Activated T-helper 17 cell treated with anti-CD3 and anti-CD28 coated beads, Interleukin-2, amount 50 U/mL, for 72 hours (primary cell): ENCODE data around the gene DNAH12. TPM values are rescaled to one million over a fixed set of nuclear protein-coding genes. Genes with fewer than 3 reads are reported as not detected.

Source experiments
- ATAC-seq: fragments of 150-1000 bp; cut with Tn5 transposase; replicated peaks from 2 replicates; pipeline ENCODE4 v1.10.0; 2021; ENCODE audit warnings: mild to moderate bottlenecking, moderate library complexity
- H3K27ac Mint-ChIP-seq: one replicate; pipeline ENCODE4 v1.8.0; 2022; ENCODE audit warnings: mixed read lengths
- H3K27me3 Mint-ChIP-seq: one replicate; pipeline ENCODE4 v1.8.0; 2022; ENCODE audit warnings: mixed read lengths
- H3K36me3 Mint-ChIP-seq: one replicate; pipeline ENCODE4 v1.8.0; 2022; ENCODE audit warnings: low read depth, mild to moderate bottlenecking, mixed read lengths
- H3K4me1 Mint-ChIP-seq: one replicate; pipeline ENCODE4 v1.8.0; 2022; ENCODE audit warnings: mixed read lengths
- H3K4me3 Mint-ChIP-seq: one replicate; pipeline ENCODE4 v1.8.0; 2022; ENCODE audit warnings: mild to moderate bottlenecking, mixed read lengths
- H3K9me3 Mint-ChIP-seq: one replicate; pipeline ENCODE4 v1.8.0; 2022; ENCODE audit warnings: mixed read lengths
- total RNA-seq, 2 donors: library from RNA; stranded (reverse); gene quantifications; one replicate each; pipeline ENCODE4 v1.2.3, GENCODE V29; 2022

Gene DNAH12
- under 1 TPM in 1 of 2 donors, not detected in 1; 0.08 TPM for total RNA-seq

DNA sequence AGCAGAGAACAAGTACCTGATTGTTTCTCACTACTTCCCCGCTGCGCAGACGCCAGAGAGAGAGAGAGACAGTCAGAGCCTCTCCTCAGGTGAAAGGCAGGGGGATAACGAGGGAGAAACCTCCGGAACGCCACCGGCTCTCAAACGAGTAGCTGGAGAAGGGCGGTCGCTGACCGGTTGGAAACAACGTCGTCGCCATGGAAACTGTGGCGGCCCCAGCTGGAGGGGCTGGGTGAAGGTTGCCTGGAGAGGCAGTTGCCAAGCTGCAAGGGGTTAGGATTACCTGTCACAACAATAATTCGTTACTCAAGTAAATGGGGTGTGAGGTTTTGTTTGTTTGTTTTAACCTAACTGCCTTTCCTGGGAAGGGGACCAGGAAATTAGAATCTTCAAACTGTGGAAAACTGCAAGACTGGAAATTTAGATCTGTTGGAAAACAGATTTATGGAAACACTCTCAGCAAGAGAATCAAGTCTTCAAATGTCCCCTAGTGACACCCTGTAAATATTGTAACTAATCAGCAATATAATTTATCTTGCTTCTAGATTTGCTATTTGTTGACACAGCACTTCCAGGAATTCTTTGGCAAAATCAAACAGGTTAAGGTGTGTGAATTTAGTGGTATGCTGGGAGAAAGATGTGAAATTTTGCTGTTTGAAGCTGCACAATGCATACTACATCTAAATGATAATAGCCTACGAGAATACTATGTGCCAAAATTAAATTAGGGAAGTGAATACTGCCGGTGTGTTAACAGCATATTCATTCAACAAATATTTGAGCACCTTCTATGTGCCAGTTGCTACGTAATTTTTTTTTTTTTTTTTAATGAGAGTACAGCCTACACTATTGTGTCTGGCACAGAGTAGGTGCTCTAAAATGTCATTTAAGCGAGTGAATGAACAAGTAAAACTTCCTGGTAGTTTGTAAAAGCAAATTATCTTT is at the start of gene DNAH12:
DNAH12 (minus strand) TSS at position 164 of the 945 bp plus-strand sequence. CDS start 1,474 bp downstream, outside the sequence.
- Mint-ChIP-seq H3K27ac (no peak within 1 kb of the TSS), H3K4me3 (no peak within 1 kb of the TSS), H3K27me3 (peaks cover 7% of the 10 kb centered on the region), H3K9me3 (no peaks in the 10 kb centered on the region), H3K36me3 (no peaks in the 10 kb centered on the region), H3K4me1 (no peaks in the 10 kb centered on the region)
- no peak for ATAC-seq

DNA sequence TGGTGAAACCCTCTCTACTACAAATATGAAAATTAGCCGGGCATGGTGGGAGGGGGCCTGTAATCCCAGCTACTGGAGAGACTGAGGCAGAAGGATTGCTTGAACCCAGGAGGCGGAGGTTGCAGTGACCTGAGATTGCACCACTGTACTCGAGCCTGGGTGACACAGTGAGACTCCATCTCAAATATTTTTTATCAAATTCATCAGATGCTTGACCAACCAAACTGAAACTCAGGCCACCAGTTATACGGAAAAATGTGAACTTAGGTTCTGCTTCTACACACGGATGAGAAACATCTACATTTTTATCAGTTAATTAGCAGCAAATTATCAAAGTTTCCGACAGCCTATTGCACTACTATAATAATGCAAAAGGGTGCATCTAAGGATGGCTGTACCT is 48.2 kb upstream of the DNAH12 start:
- H3K4me3 Mint-ChIP-seq: peak overlapping the region; percentile 48
- H3K36me3 Mint-ChIP-seq: peaks cover 83% of the 10 kb centered on the region
- H3K9me3 Mint-ChIP-seq: no peaks in the 10 kb centered on the region
- ATAC-seq: no peak
- no peaks in the 10 kb centered on the region for H3K27me3 Mint-ChIP-seq
- peaks cover 19% of the 10 kb centered on the region for H3K4me1 Mint-ChIP-seq
- peak overlapping the region; percentile 65 for H3K27ac Mint-ChIP-seq

DNA sequence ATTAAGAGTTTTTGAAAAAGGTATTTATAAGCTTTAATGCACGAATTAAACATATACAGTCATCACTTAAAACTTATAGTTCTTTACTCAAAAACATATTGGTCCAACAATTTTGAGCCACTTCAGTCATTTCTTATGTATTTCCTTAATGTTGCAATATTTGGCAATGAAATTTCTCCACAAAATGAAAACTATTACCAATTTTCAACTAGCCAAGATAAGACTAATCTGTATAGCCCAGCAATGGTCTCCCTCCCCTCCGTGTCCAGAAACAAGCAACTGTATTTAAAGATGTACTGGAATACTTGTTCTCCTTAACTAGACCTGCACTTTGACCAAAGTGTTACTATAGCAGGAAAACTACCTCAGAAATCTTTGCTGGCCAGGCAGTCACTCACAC is 43.8 kb upstream of the DNAH12 start:
- Mint-ChIP-seq H3K4me1 (peaks cover 5% of the 10 kb centered on the region), H3K36me3 (peaks cover 81% of the 10 kb centered on the region), H3K9me3 (no peaks in the 10 kb centered on the region), H3K27me3 (no peaks in the 10 kb centered on the region), H3K27ac (peak overlapping the region; percentile 59), H3K4me3 (no peak overlapping the region)
- no peak for ATAC-seq

GRCh38 chr3:57586778-57587177 is 42.6 kb upstream of the DNAH12 start:
- Mint-ChIP-seq H3K27me3 (no peaks in the 10 kb centered on the region), H3K36me3 (peaks cover 76% of the 10 kb centered on the region), H3K9me3 (no peaks in the 10 kb centered on the region), H3K4me1 (peaks cover 5% of the 10 kb centered on the region), H3K4me3 (peak overlapping the region; percentile 52), H3K27ac (peak overlapping the region; percentile 87)
- peak; percentile 93 for ATAC-seq

DNA sequence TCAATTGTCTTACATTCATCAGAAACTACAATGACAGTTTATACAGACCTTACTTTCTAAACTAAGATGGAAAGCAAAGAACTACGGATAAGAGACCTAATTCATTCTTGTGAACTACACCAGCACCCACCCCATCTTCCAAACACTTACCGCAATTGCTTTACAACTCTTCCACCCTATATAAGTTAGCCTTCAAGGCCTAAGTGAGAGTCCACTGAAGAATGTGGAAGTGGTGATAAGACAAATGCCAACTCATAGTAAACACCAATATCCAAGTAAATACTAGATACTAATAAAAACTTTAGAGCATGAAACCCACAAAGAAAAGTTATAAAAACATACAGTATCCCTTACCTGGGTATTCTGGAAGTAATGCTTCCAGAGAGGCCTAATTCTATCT is 39.4 kb upstream of the DNAH12 start:
- Mint-ChIP-seq H3K9me3 (no peaks in the 10 kb centered on the region), H3K27me3 (no peaks in the 10 kb centered on the region), H3K4me1 (peaks cover 5% of the 10 kb centered on the region), H3K36me3 (peaks cover 84% of the 10 kb centered on the region), H3K4me3 (no peak overlapping the region), H3K27ac (peak overlapping the region; percentile 44)
- ATAC-seq: no peak

GRCh38 chr3:57582474-57583168 is 38.5 kb upstream of the DNAH12 start:
- Mint-ChIP-seq H3K36me3 (peaks cover 85% of the 10 kb centered on the region), H3K27ac (no peak overlapping the region), H3K4me1 (peaks cover 5% of the 10 kb centered on the region), H3K4me3 (no peak overlapping the region), H3K9me3 (no peaks in the 10 kb centered on the region), H3K27me3 (no peaks in the 10 kb centered on the region)
- ATAC-seq: no peak

DNA sequence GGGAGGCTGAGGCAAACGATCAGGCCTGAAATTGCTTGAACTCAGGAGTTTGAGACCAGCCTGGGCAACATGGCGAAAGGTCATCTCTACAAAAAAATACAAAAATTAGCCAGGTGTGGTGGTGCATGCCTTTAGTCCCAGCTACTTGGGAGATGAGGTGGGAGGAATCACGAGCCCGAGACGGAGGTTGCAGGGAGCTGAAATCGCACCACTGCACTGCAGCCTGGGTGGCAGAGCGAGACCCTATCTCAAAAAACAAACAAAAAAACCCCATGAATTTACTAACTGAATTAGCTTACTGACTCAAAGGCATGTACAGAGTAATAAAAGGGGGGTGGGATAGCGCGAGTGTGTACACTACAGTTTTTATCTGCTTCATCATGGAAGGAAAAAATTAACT is 33.7 kb upstream of the DNAH12 start:
- peaks cover 4% of the 10 kb centered on the region for H3K4me1 Mint-ChIP-seq
- no peaks in the 10 kb centered on the region for H3K9me3 Mint-ChIP-seq
- ATAC-seq: no peak
- peaks cover 94% of the 10 kb centered on the region for H3K36me3 Mint-ChIP-seq
- no peak overlapping the region for H3K27ac Mint-ChIP-seq
- H3K27me3 Mint-ChIP-seq: no peaks in the 10 kb centered on the region
- no peak overlapping the region for H3K4me3 Mint-ChIP-seq

DNA sequence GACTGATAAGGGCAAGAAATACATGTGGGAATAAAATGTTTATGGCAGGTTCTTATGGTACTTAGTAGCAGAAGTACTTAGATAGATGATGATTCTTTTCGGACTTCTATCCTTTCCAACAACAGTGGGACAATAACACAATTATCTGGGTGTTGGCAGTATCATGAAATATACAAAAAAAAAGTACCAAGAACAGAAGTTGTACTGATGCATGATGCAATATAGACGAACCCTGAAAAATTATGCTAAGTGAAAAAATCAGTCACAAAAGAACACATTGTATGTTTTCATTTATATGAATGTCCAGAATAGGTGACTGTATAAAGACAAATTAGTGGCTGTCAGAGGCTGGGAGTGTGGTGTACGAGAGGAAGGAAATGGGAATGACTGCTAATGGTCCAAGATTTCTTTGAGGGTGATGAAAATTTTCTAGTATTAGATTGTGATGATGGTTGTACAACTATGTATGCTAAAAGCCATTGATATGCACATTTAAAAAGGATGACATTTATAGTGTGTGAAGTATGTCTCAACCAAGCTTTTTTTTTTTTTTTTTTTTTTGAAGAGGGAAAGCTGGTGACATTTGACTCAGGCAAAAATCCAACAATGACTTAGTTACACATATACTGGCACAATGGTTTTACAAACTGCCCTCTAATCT is 32.0 kb upstream of the DNAH12 start:
- H3K27me3 Mint-ChIP-seq: no peaks in the 10 kb centered on the region
- peaks cover 4% of the 10 kb centered on the region for H3K4me1 Mint-ChIP-seq
- H3K36me3 Mint-ChIP-seq: peaks cover 97% of the 10 kb centered on the region
- H3K9me3 Mint-ChIP-seq: no peaks in the 10 kb centered on the region
- no peak overlapping the region for H3K4me3 Mint-ChIP-seq
- no peak for ATAC-seq
- peak overlapping the region; percentile 21 for H3K27ac Mint-ChIP-seq

DNA sequence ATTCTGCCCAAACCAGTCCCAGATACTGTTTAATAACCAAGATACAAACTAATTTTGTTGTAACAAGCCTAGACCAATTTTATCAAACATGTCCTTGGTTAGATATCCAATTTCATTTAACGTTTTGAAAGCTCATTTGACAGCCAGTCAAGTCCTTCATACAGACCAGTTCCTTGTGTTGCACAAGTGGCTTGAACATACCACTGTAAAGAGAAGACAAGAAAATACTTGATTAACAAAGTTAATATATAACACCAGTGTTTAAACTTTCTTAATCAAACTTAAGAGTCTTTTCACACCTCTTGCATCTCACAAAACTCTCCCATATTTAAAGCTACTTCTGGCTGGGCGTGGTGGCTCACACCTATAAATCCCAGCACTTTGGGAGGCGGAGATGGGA is 28.0 kb upstream of the DNAH12 start:
- Mint-ChIP-seq H3K27ac (no peak overlapping the region), H3K36me3 (peaks cover 92% of the 10 kb centered on the region)

DNA sequence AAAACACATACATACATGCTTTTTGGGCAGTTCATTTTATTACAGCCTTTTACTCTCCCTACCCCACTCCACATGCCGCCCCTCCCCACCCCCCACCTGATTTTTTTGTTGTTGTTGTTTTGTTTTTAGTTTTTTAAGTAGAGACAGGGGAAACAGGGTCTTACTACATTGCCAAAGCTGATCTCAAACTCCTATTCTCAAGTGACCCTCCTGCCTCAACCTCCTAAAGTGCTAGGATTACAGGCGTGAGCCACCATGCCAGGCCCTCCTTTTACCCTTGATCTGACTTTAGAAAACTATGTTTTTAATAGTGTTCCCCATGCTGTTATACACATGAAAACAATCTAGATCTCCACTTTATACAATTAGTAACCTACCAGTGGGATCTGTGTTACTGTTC is 26.7 kb upstream of the DNAH12 start:
- no peak overlapping the region for H3K4me3 Mint-ChIP-seq
- H3K9me3 Mint-ChIP-seq: no peaks in the 10 kb centered on the region
- no peak for ATAC-seq
- no peaks in the 10 kb centered on the region for H3K27me3 Mint-ChIP-seq
- no peak overlapping the region for H3K27ac Mint-ChIP-seq
- H3K36me3 Mint-ChIP-seq: peaks cover 92% of the 10 kb centered on the region
- peaks cover under 1% of the 10 kb centered on the region for H3K4me1 Mint-ChIP-seq

More for the DNA sequence above, 28.0 kb upstream of the DNAH12 start:
- ATAC-seq: no peak
- H3K4me3 Mint-ChIP-seq: no peak overlapping the region
- peaks cover 4% of the 10 kb centered on the region for H3K4me1 Mint-ChIP-seq
- no peaks in the 10 kb centered on the region for H3K9me3 Mint-ChIP-seq
- no peaks in the 10 kb centered on the region for H3K27me3 Mint-ChIP-seq

GRCh38 chr3:57569859-57570450 is 25.8 kb upstream of the DNAH12 start:
- Mint-ChIP-seq H3K27ac (no peak overlapping the region), H3K9me3 (no peaks in the 10 kb centered on the region), H3K36me3 (peaks cover 91% of the 10 kb centered on the region), H3K4me3 (no peak overlapping the region), H3K4me1 (no peaks in the 10 kb centered on the region), H3K27me3 (no peaks in the 10 kb centered on the region)
- no peak for ATAC-seq

GRCh38 chr3:57559526-57559925 is 15.4 kb upstream of the DNAH12 start:
- peak overlapping the region; percentile 71 for H3K27ac Mint-ChIP-seq
- no peak for ATAC-seq
- no peaks in the 10 kb centered on the region for H3K9me3 Mint-ChIP-seq
- H3K27me3 Mint-ChIP-seq: no peaks in the 10 kb centered on the region
- peaks cover 13% of the 10 kb centered on the region for H3K4me1 Mint-ChIP-seq
- H3K4me3 Mint-ChIP-seq: peak overlapping the region; percentile 98
- H3K36me3 Mint-ChIP-seq: peaks cover 79% of the 10 kb centered on the region

GRCh38 chr3:57557085-57557537 is 13.0 kb upstream of the DNAH12 start:
- H3K9me3 Mint-ChIP-seq: no peaks in the 10 kb centered on the region
- H3K27ac Mint-ChIP-seq: peak overlapping the region; percentile 98
- ATAC-seq: peak; percentile 64
- H3K27me3 Mint-ChIP-seq: no peaks in the 10 kb centered on the region
- peaks cover 58% of the 10 kb centered on the region for H3K36me3 Mint-ChIP-seq
- H3K4me1 Mint-ChIP-seq: peaks cover 13% of the 10 kb centered on the region
- H3K4me3 Mint-ChIP-seq: peak overlapping the region; percentile 98

DNA sequence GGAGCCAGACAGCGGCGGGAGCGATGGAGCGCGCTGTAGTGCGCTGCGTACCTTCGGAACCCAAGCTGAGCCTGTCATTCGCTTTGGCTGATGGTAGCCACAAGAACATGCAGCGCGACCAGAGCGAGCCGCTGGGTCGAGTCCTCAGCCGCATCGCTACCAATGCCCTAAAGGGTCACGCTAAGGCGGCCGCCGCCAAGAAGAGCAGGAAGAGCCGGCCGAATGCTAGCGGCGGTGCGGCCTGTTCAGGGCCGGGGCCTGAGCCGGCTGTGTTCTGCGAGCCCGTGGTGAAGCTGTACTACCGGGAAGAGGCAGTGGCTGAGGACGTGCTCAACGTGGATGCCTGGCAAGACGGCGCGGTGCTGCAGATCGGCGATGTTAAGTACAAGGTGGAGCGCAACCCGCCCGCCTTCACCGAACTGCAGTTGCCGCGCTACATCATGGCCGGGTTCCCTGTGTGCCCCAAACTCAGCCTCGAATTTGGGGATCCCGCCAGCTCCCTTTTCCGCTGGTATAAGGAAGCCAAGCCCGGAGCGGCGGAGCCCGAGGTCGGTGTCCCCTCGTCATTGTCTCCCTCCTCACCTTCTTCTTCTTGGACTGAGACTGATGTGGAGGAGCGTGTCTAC is 12.4 kb upstream of the DNAH12 start:
- Mint-ChIP-seq H3K4me3 (peak overlapping the region; percentile 98), H3K36me3 (peaks cover 53% of the 10 kb centered on the region), H3K27me3 (no peaks in the 10 kb centered on the region), H3K4me1 (peaks cover 13% of the 10 kb centered on the region), H3K27ac (peak overlapping the region; percentile 98), H3K9me3 (no peaks in the 10 kb centered on the region)
- ATAC-seq: peak; percentile 37
